Measurements from ENCODE around the gene PIEZO1.

Gene PIEZO1

GRCh38 chr16:88741368-88741767 lies 43.7 kb downstream of the PIEZO1 start:
- Histone ChIP-seq H3K27me3 (ENCODE audit: control insufficient read depth in 1 of 2, insufficient read depth in 2 of 2, low read length in 2 of 2) (no peaks in the 10 kb centered on the region), H3K4me1 (ENCODE audit: control insufficient read depth in 1 of 2, insufficient read depth in 2 of 2, low read length in 2 of 2) (peaks cover 9 to 20% of the 10 kb centered on the region in 2 donors), H3K36me3 (ENCODE audit: control insufficient read depth in 1 of 2, insufficient read depth in 2 of 2, low read length in 2 of 2) (peaks cover 0 to 16% of the 10 kb centered on the region in 2 donors), H3K9me3 (ENCODE audit: control insufficient read depth in 1 of 2, low read length in 2 of 2) (no peaks in the 10 kb centered on the region), H3K27ac (ENCODE audit: low read depth, low read length) (no peak overlapping the region), H3K4me3 (ENCODE audit: low read depth in 1 of 2, low read length in 2 of 2) (no peak overlapping the region), H3K9ac (ENCODE audit: low read depth in 1 of 2, low read length in 2 of 2) (no peak overlapping the region)

GRCh38 chr16:88740727-88741055 lies 44.3 kb downstream of the PIEZO1 start:
- H3K27me3 ChIP-seq (ENCODE audit: control insufficient read depth in 1 of 2, insufficient read depth in 2 of 2, low read length in 2 of 2) = no peaks in the 10 kb centered on the region
- no peaks in the 10 kb centered on the region for H3K9me3 ChIP-seq (ENCODE audit: control insufficient read depth in 1 of 2, low read length in 2 of 2)
- no peak overlapping the region for H3K9ac ChIP-seq (ENCODE audit: low read depth in 1 of 2, low read length in 2 of 2)
- H3K36me3 ChIP-seq (ENCODE audit: control insufficient read depth in 1 of 2, insufficient read depth in 2 of 2, low read length in 2 of 2) = peaks cover under 1 to 21% of the 10 kb centered on the region in 2 donors
- H3K27ac ChIP-seq (ENCODE audit: low read depth, low read length) = no peak overlapping the region
- peaks cover 9 to 20% of the 10 kb centered on the region in 2 donors for H3K4me1 ChIP-seq (ENCODE audit: control insufficient read depth in 1 of 2, insufficient read depth in 2 of 2, low read length in 2 of 2)
- H3K4me3 ChIP-seq (ENCODE audit: low read depth in 1 of 2, low read length in 2 of 2) = no peak overlapping the region

- Histone ChIP-seq H3K27ac (ENCODE audit: low read depth, low read length) (no peak overlapping the region), H3K9ac (ENCODE audit: low read depth in 1 of 2, low read length in 2 of 2) (no peak overlapping the region), H3K36me3 (ENCODE audit: control insufficient read depth in 1 of 2, insufficient read depth in 2 of 2, low read length in 2 of 2) (peaks cover 6 to 27% of the 10 kb centered on the region in 2 donors)
Observed at GRCh38 chr16:88739977-88740726, 44.9 kb downstream of the PIEZO1 start.

DNA sequence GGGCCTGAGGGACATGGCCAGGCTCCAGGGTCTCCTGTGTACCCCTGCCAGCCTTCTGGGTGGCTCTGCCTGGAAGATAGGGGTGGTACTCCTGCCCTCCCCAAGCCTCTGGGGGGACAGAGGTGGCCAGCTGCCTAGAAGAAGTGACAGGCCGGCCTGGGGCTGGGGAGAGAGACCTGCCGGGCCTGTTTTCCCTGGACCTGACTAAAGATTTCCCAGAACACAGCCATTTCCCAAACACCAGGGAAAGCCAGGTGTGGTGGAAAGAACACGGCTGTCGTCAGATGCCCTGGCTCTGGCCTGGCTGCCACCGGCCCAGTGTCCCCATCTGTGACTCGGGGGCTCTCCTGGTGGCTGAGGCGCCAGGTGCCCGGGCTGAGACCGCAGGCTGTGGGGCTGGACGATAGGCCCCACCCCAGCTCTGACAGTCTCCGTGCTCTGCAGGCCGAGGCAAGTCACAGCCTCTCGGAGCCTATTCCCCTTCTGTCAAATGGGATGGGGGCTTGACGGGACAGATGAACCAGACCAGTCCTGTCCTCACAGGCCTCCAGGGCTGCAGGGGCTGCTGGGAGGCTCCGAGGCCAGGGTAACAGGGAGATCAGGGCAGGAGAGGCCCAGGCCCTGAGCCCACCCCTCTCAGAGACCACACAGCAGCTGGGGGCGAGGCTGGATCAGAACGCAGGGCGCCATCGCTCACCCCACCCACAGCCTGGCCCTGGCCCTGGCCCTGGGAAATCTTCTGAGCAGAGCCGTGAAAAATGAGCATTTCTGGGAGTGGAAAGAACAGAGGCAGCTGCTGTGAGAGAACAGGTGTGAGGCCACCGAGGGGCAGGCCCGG lies 45.7 kb downstream of the PIEZO1 start:
- no peaks in the 10 kb centered on the region for H3K27me3 ChIP-seq (ENCODE audit: control insufficient read depth in 1 of 2, insufficient read depth in 2 of 2, low read length in 2 of 2)
- no peak overlapping the region for H3K4me3 ChIP-seq (ENCODE audit: low read depth in 1 of 2, low read length in 2 of 2)
- peaks cover 6 to 34% of the 10 kb centered on the region in 2 donors for H3K36me3 ChIP-seq (ENCODE audit: control insufficient read depth in 1 of 2, insufficient read depth in 2 of 2, low read length in 2 of 2)
- H3K27ac ChIP-seq (ENCODE audit: low read depth, low read length) = no peak overlapping the region
- H3K9ac ChIP-seq (ENCODE audit: low read depth in 1 of 2, low read length in 2 of 2) = no peak overlapping the region
- peaks cover 9 to 18% of the 10 kb centered on the region in 2 donors for H3K4me1 ChIP-seq (ENCODE audit: control insufficient read depth in 1 of 2, insufficient read depth in 2 of 2, low read length in 2 of 2)
- no peaks in the 10 kb centered on the region for H3K9me3 ChIP-seq (ENCODE audit: control insufficient read depth in 1 of 2, low read length in 2 of 2)

More at GRCh38 chr16:88739977-88740726, 44.9 kb downstream of the PIEZO1 start:
- Histone ChIP-seq H3K4me3 (ENCODE audit: low read depth in 1 of 2, low read length in 2 of 2) (no peak overlapping the region), H3K9me3 (ENCODE audit: control insufficient read depth in 1 of 2, low read length in 2 of 2) (no peaks in the 10 kb centered on the region), H3K4me1 (ENCODE audit: control insufficient read depth in 1 of 2, insufficient read depth in 2 of 2, low read length in 2 of 2) (peaks cover 9 to 20% of the 10 kb centered on the region in 2 donors), H3K27me3 (ENCODE audit: control insufficient read depth in 1 of 2, insufficient read depth in 2 of 2, low read length in 2 of 2) (no peaks in the 10 kb centered on the region)

GRCh38 chr16:88738151-88739084 lies 46.6 kb downstream of the PIEZO1 start:
- Histone ChIP-seq H3K4me1 (ENCODE audit: control insufficient read depth in 1 of 2, insufficient read depth in 2 of 2, low read length in 2 of 2) (peaks cover 3 to 9% of the 10 kb centered on the region in 2 donors), H3K4me3 (ENCODE audit: low read depth in 1 of 2, low read length in 2 of 2) (no peak overlapping the region), H3K36me3 (ENCODE audit: control insufficient read depth in 1 of 2, insufficient read depth in 2 of 2, low read length in 2 of 2) (peaks cover 6 to 44% of the 10 kb centered on the region in 2 donors), H3K27ac (ENCODE audit: low read depth, low read length) (no peak overlapping the region), H3K27me3 (ENCODE audit: control insufficient read depth in 1 of 2, insufficient read depth in 2 of 2, low read length in 2 of 2) (no peaks in the 10 kb centered on the region), H3K9ac (ENCODE audit: low read depth in 1 of 2, low read length in 2 of 2) (no peak overlapping the region), H3K9me3 (ENCODE audit: control insufficient read depth in 1 of 2, low read length in 2 of 2) (no peaks in the 10 kb centered on the region)

DNA sequence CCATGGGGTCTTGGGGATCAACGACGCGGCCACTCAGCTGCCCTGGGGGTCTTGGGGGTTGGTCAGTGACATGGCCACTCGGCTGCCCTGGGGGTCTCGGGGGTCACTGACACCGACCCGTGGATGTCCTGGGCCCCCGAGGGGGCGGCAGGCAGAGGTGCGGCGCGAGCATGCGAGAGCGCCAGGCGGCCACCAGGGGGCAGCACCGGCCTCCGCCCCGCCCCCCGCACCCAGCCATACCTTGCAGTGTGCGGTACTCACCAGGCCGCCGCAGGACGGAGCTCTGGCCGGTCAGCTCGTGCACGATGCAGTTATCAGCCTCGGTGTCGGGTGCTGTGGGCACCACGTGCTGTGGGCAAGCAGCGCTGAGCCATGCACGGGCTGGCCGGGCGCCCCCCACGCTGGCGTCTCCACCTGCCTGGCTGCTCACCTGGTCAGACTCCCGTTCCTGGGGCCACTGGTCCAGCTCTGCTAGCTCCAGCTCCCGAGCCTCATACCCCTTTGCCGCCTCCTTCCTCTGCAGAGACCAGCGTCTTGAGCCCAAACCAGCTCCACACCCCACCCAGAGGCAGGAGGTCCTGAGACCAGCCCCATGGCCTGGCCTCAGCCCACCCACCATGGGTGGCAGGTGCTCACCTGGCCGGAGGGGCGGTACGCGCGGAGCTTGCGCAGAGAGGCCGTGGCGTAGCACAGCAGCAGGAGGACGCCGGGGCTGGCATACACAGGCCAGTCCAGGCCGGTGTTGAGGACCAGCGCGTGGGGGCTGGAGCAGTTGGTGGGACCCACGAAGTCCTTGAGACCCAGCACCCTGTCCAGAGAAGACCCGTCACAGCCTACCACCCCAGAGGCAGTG lies 47.5 kb downstream of the PIEZO1 start:
- Histone ChIP-seq H3K27ac (ENCODE audit: low read depth, low read length) (no peak overlapping the region), H3K9ac (ENCODE audit: low read depth in 1 of 2, low read length in 2 of 2) (no peak overlapping the region), H3K27me3 (ENCODE audit: control insufficient read depth in 1 of 2, insufficient read depth in 2 of 2, low read length in 2 of 2) (no peaks in the 10 kb centered on the region), H3K9me3 (ENCODE audit: control insufficient read depth in 1 of 2, low read length in 2 of 2) (no peaks in the 10 kb centered on the region), H3K4me3 (ENCODE audit: low read depth in 1 of 2, low read length in 2 of 2) (no peak overlapping the region), H3K4me1 (ENCODE audit: control insufficient read depth in 1 of 2, insufficient read depth in 2 of 2, low read length in 2 of 2) (peaks cover 0 to 3% of the 10 kb centered on the region in 2 donors), H3K36me3 (ENCODE audit: control insufficient read depth in 1 of 2, insufficient read depth in 2 of 2, low read length in 2 of 2) (peaks cover 6 to 52% of the 10 kb centered on the region in 2 donors)

DNA sequence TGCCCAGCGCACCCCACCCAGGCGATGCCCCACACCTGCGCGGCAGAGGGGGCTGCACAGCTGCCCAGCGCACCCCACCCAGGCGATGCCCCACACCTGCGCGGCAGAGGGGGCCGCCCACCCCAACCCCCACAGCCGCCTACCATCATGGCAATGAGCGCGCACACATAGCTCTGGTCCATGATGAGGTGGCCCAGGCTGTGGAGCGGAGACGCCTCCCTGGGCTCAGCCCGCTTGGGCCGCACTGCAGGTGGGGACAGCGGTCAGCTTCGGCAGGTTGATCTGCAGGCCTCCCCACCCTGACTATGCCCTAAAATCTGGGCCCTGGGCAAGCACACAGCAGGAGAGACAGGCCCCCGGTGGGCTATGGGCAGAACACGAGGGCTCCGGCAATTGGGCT lies 48.5 kb downstream of the PIEZO1 start:
- Histone ChIP-seq H3K36me3 (ENCODE audit: control insufficient read depth in 1 of 2, insufficient read depth in 2 of 2, low read length in 2 of 2) (peaks cover 6 to 57% of the 10 kb centered on the region in 2 donors), H3K27ac (ENCODE audit: low read depth, low read length) (no peak overlapping the region), H3K4me1 (ENCODE audit: control insufficient read depth in 1 of 2, insufficient read depth in 2 of 2, low read length in 2 of 2) (peaks cover 0 to 3% of the 10 kb centered on the region in 2 donors), H3K27me3 (ENCODE audit: control insufficient read depth in 1 of 2, insufficient read depth in 2 of 2, low read length in 2 of 2) (no peaks in the 10 kb centered on the region), H3K9me3 (ENCODE audit: control insufficient read depth in 1 of 2, low read length in 2 of 2) (no peaks in the 10 kb centered on the region), H3K9ac (ENCODE audit: low read depth in 1 of 2, low read length in 2 of 2) (no peak overlapping the region), H3K4me3 (ENCODE audit: low read depth in 1 of 2, low read length in 2 of 2) (no peak overlapping the region)

- H3K4me3 ChIP-seq (ENCODE audit: low read depth in 1 of 2, low read length in 2 of 2) = no peak overlapping the region
- H3K9me3 ChIP-seq (ENCODE audit: control insufficient read depth in 1 of 2, low read length in 2 of 2) = no peaks in the 10 kb centered on the region
- H3K27ac ChIP-seq (ENCODE audit: low read depth, low read length) = no peak overlapping the region
- no peak overlapping the region for H3K9ac ChIP-seq (ENCODE audit: low read depth in 1 of 2, low read length in 2 of 2)
- no peaks in the 10 kb centered on the region for H3K27me3 ChIP-seq (ENCODE audit: control insufficient read depth in 1 of 2, insufficient read depth in 2 of 2, low read length in 2 of 2)
- H3K4me1 ChIP-seq (ENCODE audit: control insufficient read depth in 1 of 2, insufficient read depth in 2 of 2, low read length in 2 of 2) = peaks cover 0 to 3% of the 10 kb centered on the region in 2 donors
- H3K36me3 ChIP-seq (ENCODE audit: control insufficient read depth in 1 of 2, insufficient read depth in 2 of 2, low read length in 2 of 2) = peaks cover 6 to 57% of the 10 kb centered on the region in 2 donors
Observed at GRCh38 chr16:88736088-88736487, 48.9 kb downstream of the PIEZO1 start.

DNA sequence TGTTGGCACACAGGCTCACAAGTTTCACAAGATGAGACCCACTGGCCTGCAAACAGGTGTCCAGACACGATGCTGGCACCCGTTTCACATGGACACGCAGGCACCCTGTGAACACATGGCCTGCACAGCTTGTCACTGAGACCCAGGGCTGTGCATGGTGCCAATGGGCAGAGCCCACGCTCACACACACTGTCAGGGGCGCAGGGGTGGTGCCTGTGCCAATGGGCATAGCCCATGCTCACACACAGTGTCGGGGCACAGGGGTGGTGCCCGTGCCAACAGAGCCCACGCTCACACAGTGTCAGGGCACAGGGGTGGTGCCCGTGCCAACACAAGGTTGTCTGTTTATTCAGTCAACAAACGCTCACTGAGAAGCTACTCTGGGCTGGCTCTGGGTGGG lies 49.4 kb downstream of the PIEZO1 start:
- H3K9me3 ChIP-seq (ENCODE audit: control insufficient read depth in 1 of 2, low read length in 2 of 2) = no peaks in the 10 kb centered on the region
- H3K36me3 ChIP-seq (ENCODE audit: control insufficient read depth in 1 of 2, insufficient read depth in 2 of 2, low read length in 2 of 2) = peaks cover 6 to 56% of the 10 kb centered on the region in 2 donors
- H3K9ac ChIP-seq (ENCODE audit: low read depth in 1 of 2, low read length in 2 of 2) = no peak overlapping the region
- H3K4me1 ChIP-seq (ENCODE audit: control insufficient read depth in 1 of 2, insufficient read depth in 2 of 2, low read length in 2 of 2) = peaks cover 0 to 3% of the 10 kb centered on the region in 2 donors
- no peak overlapping the region for H3K4me3 ChIP-seq (ENCODE audit: low read depth in 1 of 2, low read length in 2 of 2)
- H3K27me3 ChIP-seq (ENCODE audit: control insufficient read depth in 1 of 2, insufficient read depth in 2 of 2, low read length in 2 of 2) = no peaks in the 10 kb centered on the region
- no peak overlapping the region for H3K27ac ChIP-seq (ENCODE audit: low read depth, low read length)
